ENCODE data around the gene UMODL1. TPM values are rescaled to one million over a fixed set of nuclear protein-coding genes. Genes with fewer than 3 reads are reported as not detected.

Gene UMODL1
- total RNA-seq, 4 donors from 2014 or later = not detected

- no peak for DNase-seq (ENCODE audit: low spot score in 2 of 2)
- TF ChIP-seq, protein P1, sequence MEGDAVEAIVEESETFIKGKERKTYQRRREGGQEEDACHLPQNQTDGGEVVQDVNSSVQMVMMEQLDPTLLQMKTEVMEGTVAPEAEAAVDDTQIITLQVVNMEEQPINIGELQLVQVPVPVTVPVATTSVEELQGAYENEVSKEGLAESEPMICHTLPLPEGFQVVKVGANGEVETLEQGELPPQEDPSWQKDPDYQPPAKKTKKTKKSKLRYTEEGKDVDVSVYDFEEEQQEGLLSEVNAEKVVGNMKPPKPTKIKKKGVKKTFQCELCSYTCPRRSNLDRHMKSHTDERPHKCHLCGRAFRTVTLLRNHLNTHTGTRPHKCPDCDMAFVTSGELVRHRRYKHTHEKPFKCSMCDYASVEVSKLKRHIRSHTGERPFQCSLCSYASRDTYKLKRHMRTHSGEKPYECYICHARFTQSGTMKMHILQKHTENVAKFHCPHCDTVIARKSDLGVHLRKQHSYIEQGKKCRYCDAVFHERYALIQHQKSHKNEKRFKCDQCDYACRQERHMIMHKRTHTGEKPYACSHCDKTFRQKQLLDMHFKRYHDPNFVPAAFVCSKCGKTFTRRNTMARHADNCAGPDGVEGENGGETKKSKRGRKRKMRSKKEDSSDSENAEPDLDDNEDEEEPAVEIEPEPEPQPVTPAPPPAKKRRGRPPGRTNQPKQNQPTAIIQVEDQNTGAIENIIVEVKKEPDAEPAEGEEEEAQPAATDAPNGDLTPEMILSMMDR (IDR thresholded peaks at IDR 0.05) = no peak
- TF ChIP-seq EP300 (IDR thresholded peaks at IDR 0.05) = no peak
- TF ChIP-seq POLR2A (IDR thresholded peaks at IDR 0.05) = no peak
- 88 to 89% methylated on average over 5 of the region's 5 CpGs for WGBS, 2 donors
- Histone ChIP-seq H3K9me3 (no peaks in the 10 kb centered on the region), H3K27ac (peak overlapping the region in 1 of 4 donors; percentile 74), H3K4me3 (no peak overlapping the region), H3K4me1 (peaks cover 0 to 27% (median 10%) of the 10 kb centered on the region in 4 donors), H3K27me3 (no peaks in the 10 kb centered on the region), H3K36me3 (no peaks in the 10 kb centered on the region)
These were observed 119.9 kb downstream of the UMODL1 start for GRCh38 chr21:42191064-42191463.

- Histone ChIP-seq H3K9me3 (no peaks in the 10 kb centered on the region), H3K4me1 (peaks cover 0 to 27% (median 10%) of the 10 kb centered on the region in 4 donors), H3K27me3 (no peaks in the 10 kb centered on the region), H3K36me3 (no peaks in the 10 kb centered on the region), H3K4me3 (no peak overlapping the region), H3K27ac (no peak overlapping the region)
- no peak for DNase-seq (ENCODE audit: low spot score in 2 of 2)
- 66 to 67% methylated on average over 21 of the region's 21 CpGs for WGBS, 2 donors
- TF ChIP-seq EP300 (IDR thresholded peaks at IDR 0.05) (no peak), POLR2A (IDR thresholded peaks at IDR 0.05) (no peak)
- TF ChIP-seq, protein P1 (IDR thresholded peaks at IDR 0.05) = no peak
These were observed 120.8 kb downstream of the UMODL1 start for GRCh38 chr21:42191696-42192595.

Other genes starting within 250 kb of the UMODL1 start
- gene PRDM15, start 192.0 kb upstream of the UMODL1 start, total RNA-seq = 10 to 100 TPM; 11.8 to 33.7 (median 18.5) TPM
- 10 to 100 TPM; 37.5 to 63.9 (median 51.6) TPM for gene C2CD2, start 117.3 kb upstream of the UMODL1 start, total RNA-seq
- gene ZBTB21, start 61.0 kb upstream of the UMODL1 start, total RNA-seq = 10 to 100 TPM in 2 of 4 donors, 1 to 10 TPM in 2; 9.4 to 13.8 (median 10.6) TPM
- gene ABCG1, start 147.8 kb downstream of the UMODL1 start, total RNA-seq = 10 to 100 TPM; 10.5 to 32.8 (median 18.6) TPM
- 10 to 100 TPM in 2 of 4 donors, 1 to 10 TPM in 2; 4.2 to 21.1 (median 13.4) TPM for gene TFF3, start 244.1 kb downstream of the UMODL1 start, total RNA-seq

Data from tibial nerve (tissue), 4 donors.